Measurements from ENCODE around the gene ADCYAP1R1. TPM values are rescaled to one million over a fixed set of nuclear protein-coding genes. Genes with fewer than 3 reads are reported as not detected.

The ADCYAP1R1 gene
- total and polyA plus RNA-seq, 11 donors = 0.42 to 7.7 (median 1.6) TPM

- WGBS, 4 donors = 78 to 83% (median 79%) methylated on average over 8 of the region's 8 CpGs
- DNase-seq (no peak), ATAC-seq (peak in 1 of 4 donors; percentile 13)
- H3K4me1 ChIP-seq = no peaks in the 10 kb centered on the region
- H3K9me3 ChIP-seq = no peaks in the 10 kb centered on the region
- H3K4me3 ChIP-seq = no peak overlapping the region
- H3K27ac ChIP-seq = no peak overlapping the region
- H3K36me3 ChIP-seq = no peaks in the 10 kb centered on the region
- H3K27me3 ChIP-seq = no peaks in the 10 kb centered on the region
- TF ChIP-seq CTCF (IDR thresholded peaks at IDR 0.05) = no peak
- no peak for TF ChIP-seq POLR2A (IDR thresholded peaks at IDR 0.05)
- intact Hi-C loops (cut with DNase I) = no loop called here
Measured at GRCh38 chr7:31104361-31105255, 52.5 kb downstream of the ADCYAP1R1 start.

GRCh38 chr7:31105256-31105950 is 53.3 kb downstream of the ADCYAP1R1 start:
- H3K36me3 ChIP-seq = no peaks in the 10 kb centered on the region
- no peak overlapping the region for H3K27ac ChIP-seq
- no peaks in the 10 kb centered on the region for H3K9me3 ChIP-seq
- no peak for ATAC-seq
- TF ChIP-seq POLR2A (IDR thresholded peaks at IDR 0.05) (no peak), CTCF (IDR thresholded peaks at IDR 0.05) (no peak)
- no peak for DNase-seq
- no peaks in the 10 kb centered on the region for H3K27me3 ChIP-seq
- WGBS, 4 donors = 84 to 89% (median 85%) methylated on average over 7 of the region's 7 CpGs
- intact Hi-C loops (cut with DNase I) = no loop called here
- no peak overlapping the region for H3K4me3 ChIP-seq
- no peaks in the 10 kb centered on the region for H3K4me1 ChIP-seq

- no peaks in the 10 kb centered on the region for H3K4me1 ChIP-seq
- no peaks in the 10 kb centered on the region for H3K36me3 ChIP-seq
- no peak for ATAC-seq
- DNase-seq = no peak
- WGBS, 4 donors = 86 to 88% (median 88%) methylated on average over 13 of the region's 13 CpGs
- TF ChIP-seq POLR2A (IDR thresholded peaks at IDR 0.05) (no peak), CTCF (IDR thresholded peaks at IDR 0.05) (no peak)
- no peaks in the 10 kb centered on the region for H3K27me3 ChIP-seq
- H3K4me3 ChIP-seq = no peak overlapping the region
- no peak overlapping the region for H3K27ac ChIP-seq
- intact Hi-C loops (cut with DNase I) = no loop called here
- no peaks in the 10 kb centered on the region for H3K9me3 ChIP-seq
Measured at GRCh38 chr7:31106303-31107105, 54.4 kb downstream of the ADCYAP1R1 start.
